Hematopoietic multipotent progenitor cell treated with erythropoietin and hydrocortisone succinate and interleukin-3 and kit ligand, for 4 days (in vitro differentiated cells): ENCODE measurements around the gene MUC13.

ENCODE experiments used
- DNase-seq: peaks from one replicate; pipeline ENCODE4 v3.0.0-alpha.2; 2015

MUC13 gene

GRCh38 chr3:124895756-124896155 is 38.8 kb downstream of the MUC13 start:
- DNase-seq = no peak

DNA sequence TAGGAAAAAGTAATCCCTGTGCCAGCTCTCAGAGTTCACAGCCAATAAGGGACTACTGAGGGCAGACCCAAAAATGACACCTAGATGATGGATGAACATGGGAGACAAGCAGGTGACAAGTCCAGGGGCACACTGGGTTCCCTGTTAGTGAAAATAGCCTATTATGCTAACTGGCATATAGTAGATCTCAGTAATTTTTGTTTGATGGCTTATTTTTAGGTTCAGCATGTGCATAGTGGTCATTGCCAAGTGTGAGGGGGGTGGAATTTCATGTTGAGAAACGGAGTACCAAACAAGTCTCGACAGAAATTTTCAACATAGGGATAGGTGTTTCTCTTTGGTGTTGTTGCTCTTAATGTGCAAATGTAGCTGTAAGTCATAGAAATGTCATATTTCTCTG is 41.0 kb downstream of the MUC13 start:
- no peak for DNase-seq

DNA sequence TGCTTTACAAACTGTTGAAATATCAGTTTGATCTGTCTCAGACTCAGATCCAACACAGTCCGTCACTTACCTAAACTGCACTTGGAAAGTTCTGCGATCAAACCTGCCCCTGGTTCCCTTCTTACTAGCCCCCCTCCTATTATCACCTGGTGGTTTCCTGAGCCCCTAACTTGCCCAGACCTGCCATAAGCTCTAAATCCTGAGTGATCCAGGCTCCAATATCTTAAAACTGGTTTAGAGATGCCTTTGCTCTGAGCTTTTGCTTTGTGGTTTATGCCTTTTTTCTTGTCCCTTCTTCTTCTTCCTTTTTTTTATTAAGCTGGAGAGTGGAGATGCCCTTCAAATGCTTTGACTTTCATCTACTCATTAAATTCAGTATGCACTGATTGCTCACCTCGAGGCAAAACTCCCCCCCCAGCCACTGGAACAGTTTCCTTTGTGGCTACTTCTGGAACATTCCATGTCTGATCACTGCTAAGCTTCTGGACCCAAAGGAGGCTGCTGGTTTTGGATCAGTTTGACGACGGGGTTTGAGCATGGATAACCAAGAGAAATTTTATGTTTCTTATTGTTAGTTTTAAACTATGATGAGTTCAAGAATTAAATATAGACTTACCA is 43.9 kb downstream of the MUC13 start:
- no peak for DNase-seq

DNA sequence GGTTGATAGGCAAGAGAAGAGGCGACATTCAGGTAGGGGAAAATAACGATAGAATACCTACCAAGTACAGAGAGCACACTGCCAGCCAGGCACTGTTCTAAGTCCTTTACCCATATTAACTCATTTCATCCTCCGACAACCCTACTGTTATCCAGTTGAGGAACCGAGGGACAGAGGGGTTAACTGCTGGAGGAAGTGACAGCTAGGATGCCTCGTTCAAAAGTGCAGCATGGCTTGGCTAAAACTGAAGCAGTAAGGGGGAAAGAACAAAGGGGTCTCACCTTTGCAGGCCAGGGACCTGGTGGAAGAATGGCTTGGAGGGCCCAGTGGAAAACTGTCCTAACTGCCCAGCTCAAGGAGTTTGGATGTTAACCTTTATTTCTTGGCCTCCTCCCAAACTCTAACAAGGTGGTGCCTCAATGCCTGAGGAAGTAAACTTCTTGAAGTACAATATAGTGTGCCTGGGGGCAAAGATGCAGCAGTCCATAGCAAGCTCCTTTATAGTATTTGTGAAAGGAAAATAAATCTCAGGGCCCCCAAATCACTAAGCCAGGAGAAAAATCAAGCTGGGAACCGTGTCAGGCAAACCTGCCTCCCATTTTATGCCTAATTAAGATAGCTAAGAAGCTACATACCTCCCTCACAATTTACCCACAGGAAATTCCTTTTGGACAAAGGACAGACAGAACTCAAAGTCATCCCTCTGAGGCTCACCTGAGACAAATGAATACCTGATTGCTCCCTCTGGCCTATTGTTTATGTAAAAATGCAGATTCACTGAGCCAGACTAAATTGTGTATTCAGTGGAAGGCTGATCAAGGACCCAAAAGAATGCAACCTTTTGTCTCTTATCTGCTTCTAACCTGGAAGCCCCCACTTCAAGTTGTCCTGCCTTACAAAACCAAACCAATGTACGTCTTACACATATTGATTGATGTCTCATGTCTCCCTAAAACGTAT is 45.8 kb downstream of the MUC13 start:
- no peak for DNase-seq

DNA sequence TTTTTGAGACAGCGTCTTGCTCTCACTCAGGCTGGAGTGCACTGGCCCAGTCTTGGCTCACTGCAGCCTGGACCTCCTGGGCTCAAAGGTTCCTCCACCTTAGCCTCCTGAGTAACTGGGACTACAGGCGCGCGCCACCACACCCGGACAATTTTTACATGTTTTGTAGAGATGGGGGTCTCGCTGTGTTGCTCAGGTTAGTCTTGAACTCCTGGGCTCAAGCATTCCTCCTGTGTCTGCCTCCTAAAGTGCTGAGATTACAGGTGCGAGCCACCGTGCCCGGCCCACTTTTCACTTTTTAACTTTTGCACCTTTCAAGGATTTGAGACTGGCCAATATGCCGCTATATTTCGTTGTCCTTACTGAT is 46.6 kb downstream of the MUC13 start:
- no peak for DNase-seq

DNA sequence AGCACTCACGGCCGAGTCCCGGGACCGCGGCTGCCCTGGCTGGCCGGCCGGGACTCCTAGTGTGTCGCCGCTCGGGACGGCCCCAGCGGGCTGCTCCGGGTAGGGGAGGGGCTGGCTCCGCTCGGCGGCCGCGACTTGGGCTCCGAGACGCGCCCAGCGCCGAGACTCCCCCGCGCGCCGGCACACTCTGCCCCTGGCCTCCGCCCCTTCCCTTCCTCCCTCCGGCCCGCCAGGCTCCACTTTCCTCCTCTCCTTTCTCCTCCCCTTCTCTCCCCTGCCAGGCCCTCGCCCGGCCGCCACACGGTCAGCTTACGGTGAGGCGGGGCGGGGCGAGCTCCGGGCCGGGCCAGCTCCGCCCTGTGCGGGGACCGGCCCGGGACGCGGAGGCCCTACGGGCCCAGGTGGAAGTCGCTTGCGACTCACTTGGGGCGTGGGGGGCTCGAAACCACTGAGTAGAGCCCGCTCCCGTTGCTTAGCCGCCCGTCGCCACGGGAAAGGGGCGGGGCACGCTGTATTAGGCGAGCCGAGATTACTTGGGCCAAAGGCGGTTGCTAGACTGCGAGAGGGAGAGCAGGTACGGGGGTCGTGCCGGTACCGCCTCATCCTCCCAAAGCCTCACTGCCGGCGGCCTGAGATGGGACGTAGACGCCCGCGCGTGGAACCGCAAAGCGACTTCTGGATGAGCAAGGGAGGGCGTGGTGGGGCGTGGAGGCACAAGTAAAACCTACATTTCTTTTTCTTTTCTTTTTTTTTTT is 47.2 kb downstream of the MUC13 start, which contains the start of gene ITGB5:
Gene ITGB5, minus strand, starts transcription at position 189 of the 755 bp plus-strand sequence. CDS start 365 bp downstream, outside the sequence.
- DNase-seq = peak; percentile 48

DNA sequence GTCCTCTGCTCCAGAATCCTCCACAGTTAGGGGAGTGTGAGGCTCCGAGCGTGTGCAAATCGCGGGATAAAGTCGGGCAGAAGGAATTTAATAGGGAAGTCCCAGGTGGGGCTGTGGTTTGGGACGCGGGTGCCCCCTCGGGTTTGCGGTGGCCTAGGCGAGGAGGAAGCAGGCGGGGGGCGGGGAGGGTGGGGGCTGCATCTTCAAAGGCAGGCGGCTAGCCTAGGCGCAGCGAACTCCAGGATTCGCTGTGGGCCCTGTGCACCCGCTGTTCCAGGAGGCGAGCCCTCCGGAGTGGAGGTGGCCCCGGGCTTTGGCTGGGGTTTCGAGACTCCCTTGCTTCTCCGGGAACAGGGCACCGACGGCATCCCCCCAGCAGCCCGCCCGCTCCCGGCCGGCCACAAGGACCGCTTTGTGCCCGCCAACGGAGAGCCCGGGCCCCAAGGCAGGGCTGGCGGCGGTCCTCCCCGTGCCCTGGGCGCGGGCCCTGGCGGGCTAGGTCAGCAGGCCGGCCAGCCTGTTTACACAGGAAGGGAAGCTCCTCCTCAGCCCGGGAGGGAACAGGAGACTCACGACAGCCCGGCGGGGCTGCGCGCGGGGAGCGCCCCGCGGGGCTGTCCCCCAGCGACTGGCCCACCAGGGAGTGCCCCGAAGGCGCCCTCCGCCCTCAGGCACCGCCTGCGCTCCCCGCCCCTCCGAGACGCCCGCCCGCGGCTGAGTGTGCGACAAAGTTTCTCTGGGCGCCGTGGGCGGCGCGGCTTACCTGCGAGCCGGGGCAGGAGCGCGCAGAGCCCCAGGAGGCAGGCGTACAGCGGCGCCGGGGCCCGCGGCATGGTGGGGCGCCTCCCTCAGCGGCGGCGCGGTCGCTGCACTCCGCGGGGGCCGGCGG is 48.1 kb downstream of the MUC13 start:
- peak; percentile 15 for DNase-seq

DNA sequence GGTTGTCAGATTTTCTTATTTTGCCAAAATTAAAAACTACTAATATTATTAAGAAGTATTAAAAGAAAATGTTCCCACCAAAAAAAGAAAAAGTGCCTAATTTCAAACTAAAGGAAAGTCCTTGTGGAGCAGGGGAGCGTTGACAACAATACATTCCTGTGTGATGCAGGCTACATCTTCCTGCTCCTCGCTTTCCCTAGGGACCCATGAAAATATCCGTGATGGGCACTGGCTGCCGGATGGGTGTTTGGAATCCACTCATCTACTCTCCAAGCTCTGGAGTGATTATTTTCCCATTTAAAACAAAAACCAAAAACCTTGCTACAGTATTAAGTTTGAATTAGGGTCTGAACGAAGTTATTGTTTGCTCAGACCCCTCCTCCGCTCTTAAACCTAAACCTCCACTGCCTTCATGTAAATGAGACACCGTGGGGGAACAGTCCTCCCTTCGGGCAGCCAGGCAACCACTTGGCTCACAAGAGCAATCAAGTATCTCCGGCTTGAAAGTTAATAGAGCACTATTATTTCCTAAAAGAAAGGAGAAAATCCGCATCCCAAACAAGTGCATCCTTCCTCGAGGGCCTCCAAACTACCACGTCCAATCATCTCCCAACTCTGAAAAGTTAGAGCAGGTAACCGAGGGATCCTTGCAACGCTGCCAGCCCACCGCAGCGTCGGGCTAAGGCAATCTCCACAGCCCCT is 48.9 kb downstream of the MUC13 start:
- DNase-seq = no peak

- no peak for DNase-seq
Observed at GRCh38 chr3:124884474-124885101, 50.0 kb downstream of the MUC13 start.

GRCh38 chr3:124883766-124884473 is 50.6 kb downstream of the MUC13 start:
- no peak for DNase-seq

DNA sequence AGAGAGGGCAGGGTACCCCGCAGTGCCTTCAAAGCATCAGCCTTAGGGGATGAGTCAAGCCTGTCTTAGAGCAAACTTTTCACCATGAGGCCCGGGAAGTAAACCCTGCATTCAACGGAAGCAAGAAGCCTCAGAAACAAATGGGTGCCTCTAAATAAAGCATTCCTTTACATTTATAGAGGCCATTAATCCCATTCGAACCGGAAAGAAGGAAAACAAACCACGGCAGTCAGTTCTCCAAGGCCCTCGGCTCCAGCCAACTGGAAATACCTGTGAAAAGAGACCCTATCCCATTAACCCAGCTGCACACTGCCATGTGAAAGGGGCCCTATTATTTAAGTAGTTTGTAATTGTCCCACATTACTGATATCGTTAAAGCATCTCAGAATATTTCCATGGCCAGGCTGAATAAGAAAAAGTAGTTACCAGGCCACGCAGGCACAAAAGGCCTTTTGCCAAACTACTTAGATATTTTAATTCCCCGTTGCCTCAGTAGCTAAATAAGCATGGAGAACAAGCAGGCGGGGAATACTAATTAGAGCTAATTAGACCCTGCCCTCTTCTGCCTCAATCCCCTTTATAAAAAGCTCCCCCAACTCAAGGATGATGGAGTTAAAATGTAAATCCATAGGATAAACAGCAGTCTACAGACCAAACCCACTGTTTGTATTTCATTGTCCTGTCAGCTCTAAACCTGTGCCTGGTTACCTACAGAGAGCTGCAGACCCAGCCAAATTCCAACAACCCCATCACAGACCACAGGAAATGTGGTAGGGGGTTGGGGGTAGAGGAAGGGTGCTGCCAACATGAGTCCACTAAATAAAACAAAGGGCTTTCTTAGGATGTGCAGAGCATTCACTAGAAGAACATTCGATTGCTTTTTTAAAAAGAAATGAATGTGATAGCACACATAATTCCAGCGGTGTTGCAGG is 51.5 kb downstream of the MUC13 start:
- DNase-seq = no peak

DNA sequence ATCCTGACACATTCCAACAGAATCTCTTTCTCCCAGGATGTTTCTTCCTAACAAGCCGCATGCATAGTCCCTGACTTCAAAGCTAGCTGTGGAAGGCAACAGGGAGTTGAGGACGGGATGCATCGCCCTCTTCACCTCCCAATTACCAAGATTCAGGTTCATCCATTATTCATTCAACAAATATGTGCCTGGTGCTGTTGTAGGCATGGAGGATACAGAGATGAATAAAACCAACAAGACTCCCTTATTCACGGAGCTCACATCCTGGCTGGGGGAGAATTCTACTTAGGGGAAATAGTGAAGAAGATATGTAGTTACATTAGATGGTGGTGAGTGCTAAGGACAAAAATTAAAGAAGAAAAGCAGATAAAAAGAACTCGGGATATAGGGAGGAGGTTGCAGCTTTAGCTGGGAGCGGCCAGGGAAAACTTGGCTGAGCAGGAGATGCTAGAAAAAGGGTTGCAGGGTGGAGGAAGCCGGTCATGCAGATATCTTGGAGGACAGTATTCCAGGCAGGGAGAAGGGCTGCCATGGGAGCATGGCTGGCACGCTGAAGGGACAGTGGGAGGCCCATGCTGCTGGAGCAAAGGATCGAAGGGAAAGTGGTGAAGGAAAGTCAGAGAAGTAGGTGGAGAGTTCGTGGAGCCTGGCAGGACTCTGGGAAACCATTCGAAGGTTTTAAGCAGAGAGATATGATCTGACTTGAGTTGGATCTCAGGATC is 52.4 kb downstream of the MUC13 start:
- no peak for DNase-seq

DNA sequence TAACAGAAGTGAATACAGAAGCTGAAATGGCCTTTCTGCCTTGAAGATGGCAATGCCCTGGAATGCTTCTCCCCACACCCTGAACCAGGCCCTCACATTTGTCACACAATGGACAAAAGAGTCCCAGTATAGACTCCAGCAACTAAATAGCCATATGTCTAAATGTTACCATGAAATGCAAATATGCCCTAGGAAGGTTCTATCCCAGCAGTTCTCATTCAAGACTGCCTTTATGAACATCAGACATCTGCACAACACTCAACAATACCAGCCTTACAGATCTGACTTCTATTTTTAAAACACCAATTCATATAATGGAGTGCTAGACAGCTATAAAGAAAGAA is 55.2 kb downstream of the MUC13 start:
- no peak for DNase-seq

GRCh38 chr3:124878561-124879336 is 55.8 kb downstream of the MUC13 start:
- peak; percentile 86 for DNase-seq

GRCh38 chr3:124877674-124878073 is 56.9 kb downstream of the MUC13 start:
- DNase-seq = no peak

DNA sequence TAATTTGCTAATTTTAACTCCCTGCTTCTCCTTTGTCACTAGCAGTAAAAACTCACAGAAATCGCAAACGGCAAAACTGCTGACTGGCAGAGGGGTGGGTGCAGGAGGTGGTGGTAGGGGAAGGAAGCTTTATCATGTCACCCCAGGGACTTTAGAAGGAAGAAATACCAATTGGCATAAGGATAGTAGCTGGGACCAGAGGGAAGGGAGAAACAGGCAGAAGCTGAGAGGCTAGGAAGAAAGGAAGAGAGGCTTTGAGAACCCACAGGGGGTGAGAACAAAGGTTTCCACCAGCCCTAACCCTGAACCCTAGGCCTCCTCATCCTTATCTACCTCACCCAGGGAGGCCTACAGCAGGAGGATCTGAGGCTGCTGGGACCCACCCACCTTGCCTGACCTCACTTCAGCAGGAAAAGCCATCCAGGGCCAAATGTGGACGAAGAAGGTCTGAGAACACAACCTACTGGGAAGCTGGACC is 58.1 kb downstream of the MUC13 start:
- peak; percentile 81 for DNase-seq

DNA sequence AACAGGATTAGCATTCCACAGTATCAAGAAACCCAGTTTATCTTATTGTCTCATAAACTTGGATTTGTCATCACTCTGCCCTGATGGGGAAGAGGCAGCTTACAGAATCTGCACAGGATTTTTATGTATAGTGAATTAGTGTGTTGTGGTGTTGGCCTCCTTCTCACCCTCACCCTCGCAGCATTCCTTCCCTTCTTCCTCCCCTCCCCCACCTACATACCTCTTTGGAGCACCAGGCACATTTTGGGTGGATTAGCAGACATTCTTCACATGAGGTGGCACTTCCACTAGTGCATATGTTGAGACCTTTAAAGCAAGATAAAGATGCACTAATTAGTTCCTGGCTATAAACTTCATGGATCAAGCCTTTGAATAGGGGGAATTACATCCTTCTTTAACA is 61.3 kb downstream of the MUC13 start:
- DNase-seq = no peak

GRCh38 chr3:124867511-124867910 is 67.0 kb downstream of the MUC13 start:
- no peak for DNase-seq
